IMR-90 (cell line): ENCODE data around the gene TSGA10. TPM values are rescaled to one million over a fixed set of nuclear protein-coding genes. Genes with fewer than 3 reads are reported as not detected.

Experiments
- ATAC-seq: fragments of 200-7000 bp; cut with Tn5 transposase; 2 replicates; pipeline ENCODE4 v1.9.1; 2020; ENCODE audit warnings: low read depth, mild to moderate bottlenecking, moderate library complexity
- BruUV-seq: library from RNA; stranded (reverse); fragments of 400-500 nt; replicated peaks from 2 replicates; lab custom pipeline; 2021; lab: Mats Ljungman, UMichigan
- CTCF ChIA-PET: fragments of 300-600 bp; formaldehyde crosslinking; extraction: SDS; loops from one replicate; lab custom pipeline; 2021; ENCODE audit warnings: antibody characterized with exemption; lab: Yijun Ruan, JAX
- POLR2A ChIA-PET: fragments of 300-600 bp; sonication (Branson Sonifier 250); formaldehyde crosslinking; loops from one replicate; lab custom pipeline; 2022; ENCODE audit warnings: antibody characterized with exemption; ENCODE audit not compliant: unreplicated experiment; lab: Charles Lee
- DNase-seq: peaks from one replicate; pipeline ENCODE4 v3.0.0; 2013
- H2AFZ ChIP-seq: replicated peaks from 2 replicates; pipeline ENCODE3; 2013; ENCODE audit warnings: low read length, mild to moderate bottlenecking; ENCODE audit not compliant: poor library complexity
- H2AK5ac ChIP-seq: 2 replicates; pipeline ENCODE4 v1.6.1; 2013; ENCODE audit warnings: low read depth, low read length, inconsistent platforms
- H2AK9ac ChIP-seq: replicated peaks from 2 replicates; pipeline ENCODE3; 2013; ENCODE audit warnings: mild to moderate bottlenecking, low read depth, low read length, moderate library complexity; ENCODE audit not compliant: poor library complexity
- H2BK120ac ChIP-seq: 2 replicates; pipeline ENCODE4 v1.6.1; 2013; ENCODE audit warnings: low read depth, low read length, inconsistent platforms
- H2BK15ac ChIP-seq: 3 replicates; pipeline ENCODE4 v1.6.1; 2013; ENCODE audit warnings: low read depth, low read length, inconsistent platforms
- H2BK20ac ChIP-seq: 2 replicates; pipeline ENCODE4 v1.6.1; 2013; ENCODE audit warnings: low read depth, mild to moderate bottlenecking, inconsistent platforms, low read length, moderate library complexity
- H2BK5ac ChIP-seq: 2 replicates; pipeline ENCODE4 v1.6.1; 2013; ENCODE audit warnings: mild to moderate bottlenecking, low read depth, low read length, inconsistent platforms; ENCODE audit not compliant: poor library complexity, severe bottlenecking
- H3K14ac ChIP-seq: replicated peaks from 2 replicates; pipeline ENCODE4 v1.6.1; 2013; ENCODE audit warnings: low read depth, low read length, inconsistent platforms
- H3K18ac ChIP-seq: 2 replicates; pipeline ENCODE4 v1.6.1; 2013; ENCODE audit warnings: low read depth, low read length, control low read depth
- H3K23ac ChIP-seq: 2 replicates; pipeline ENCODE4 v1.6.1; 2013; ENCODE audit warnings: low read depth, low read length, inconsistent platforms
- H3K27ac ChIP-seq: 2 replicates; pipeline ENCODE4 v1.5.1; 2013; ENCODE audit warnings: mild to moderate bottlenecking, control low read depth, low read length; ENCODE audit not compliant: insufficient read depth
- H3K27me3 ChIP-seq: 2 replicates; pipeline ENCODE4 v1.6.1; 2013; ENCODE audit warnings: low read length; ENCODE audit not compliant: control insufficient read depth, insufficient read depth
- H3K36me3 ChIP-seq: 2 replicates; pipeline ENCODE4 v1.6.1; 2013; ENCODE audit warnings: low read length, mixed read lengths; ENCODE audit not compliant: control insufficient read depth, insufficient read depth
- H3K4ac ChIP-seq: 2 replicates; pipeline ENCODE4 v1.6.1; 2013; ENCODE audit warnings: low read depth, low read length, inconsistent platforms
- H3K4me1 ChIP-seq: 2 replicates; pipeline ENCODE4 v1.6.1; 2013; ENCODE audit warnings: low read length, mixed read lengths; ENCODE audit not compliant: control insufficient read depth, insufficient read depth
- H3K4me2 ChIP-seq: 2 replicates; pipeline ENCODE4 v1.6.1; 2013; ENCODE audit warnings: low read depth, mild to moderate bottlenecking, control low read depth, low read length, moderate library complexity
- H3K4me3 ChIP-seq: 2 replicates; pipeline ENCODE4 v1.5.1; 2013; ENCODE audit warnings: low read depth, mild to moderate bottlenecking, control low read depth, low read length, moderate library complexity; ENCODE audit not compliant: insufficient read depth
- H3K56ac ChIP-seq: 2 replicates; pipeline ENCODE4 v1.6.1; 2013; ENCODE audit warnings: low read length, inconsistent platforms; ENCODE audit not compliant: insufficient read depth; ENCODE audit errors: extremely low read depth
- H3K79me1 ChIP-seq, 2 experiments: 2 replicates each; pipeline ENCODE4 v1.6.1; 2013; ENCODE audit warnings: low read length in 2 of 2, inconsistent platforms in 1 of 2, low read depth in 1 of 2
- H3K9ac ChIP-seq: 2 replicates; pipeline ENCODE4 v1.6.1; 2013; ENCODE audit warnings: low read depth, low read length, control low read depth
- H3K9me1 ChIP-seq: 2 replicates; pipeline ENCODE4 v1.6.1; 2013; ENCODE audit warnings: low read length, inconsistent platforms; ENCODE audit not compliant: insufficient read depth
- H3K9me3 ChIP-seq: 2 replicates; pipeline ENCODE4 v1.6.1; 2013; ENCODE audit warnings: low read length; ENCODE audit not compliant: control insufficient read depth, insufficient read depth
- H4K20me1 ChIP-seq: 2 replicates; pipeline ENCODE4 v1.6.1; 2013; ENCODE audit warnings: low read length, inconsistent platforms; ENCODE audit not compliant: insufficient read depth
- H4K5ac ChIP-seq: 2 replicates; pipeline ENCODE4 v1.6.1; 2013; ENCODE audit warnings: mild to moderate bottlenecking, low read depth, low read length, control low read depth
- H4K8ac ChIP-seq, 2 experiments: 2 replicates each; pipeline ENCODE4 v1.6.1; 2013; ENCODE audit warnings: low read depth in 2 of 2, low read length in 2 of 2, control low read depth in 1 of 2, inconsistent platforms in 1 of 2
- H4K91ac ChIP-seq: 2 replicates; pipeline ENCODE4 v1.6.1; 2013; ENCODE audit warnings: low read depth, low read length, inconsistent platforms; ENCODE audit not compliant: insufficient read depth
- BHLHE40 ChIP-seq: fragments of 150-350 bp; IDR thresholded peaks from 2 replicates; pipeline ENCODE4 v1.6.1; 2016; ENCODE audit warnings: mild to moderate bottlenecking, low read depth, low read length
- CEBPB ChIP-seq: IDR thresholded peaks from 2 replicates; pipeline ENCODE4 v1.6.1; 2012; ENCODE audit warnings: low read depth, low read length, improper control_type of control experiment
- CHD1 ChIP-seq: IDR thresholded peaks from 2 replicates; pipeline ENCODE4 v1.6.1; 2012; ENCODE audit warnings: low read depth, low read length, improper control_type of control experiment
- CTCF ChIP-seq: conservative IDR thresholded peaks from 2 replicates; pipeline ENCODE4 v1.5.1; 2012; ENCODE audit warnings: mild to moderate bottlenecking, low read depth, low read length, improper control_type of control experiment
- ELK1 ChIP-seq: fragments of 150-350 bp; IDR thresholded peaks from 2 replicates; pipeline ENCODE4 v1.6.1; 2016; ENCODE audit warnings: low read depth, mild to moderate bottlenecking, low read length, moderate library complexity, borderline replicate concordance
- FOS ChIP-seq: fragments of 150-350 bp; IDR thresholded peaks from 2 replicates; pipeline ENCODE4 v1.6.1; 2016; ENCODE audit warnings: low read depth, low read length
- MAFK ChIP-seq: IDR thresholded peaks from 2 replicates; pipeline ENCODE4 v1.6.1; 2012; ENCODE audit warnings: low read depth, low read length, improper control_type of control experiment
- MAZ ChIP-seq: IDR thresholded peaks from 2 replicates; pipeline ENCODE4 v1.6.1; 2012; ENCODE audit warnings: low read depth, mild to moderate bottlenecking, low read length, improper control_type of control experiment, moderate library complexity, borderline replicate concordance
- MXI1 ChIP-seq: IDR thresholded peaks from 2 replicates; pipeline ENCODE4 v1.6.1; 2012; ENCODE audit warnings: low read depth, mild to moderate bottlenecking, low read length, moderate library complexity, borderline replicate concordance
- NFE2L2 ChIP-seq: fragments of 150-350 bp; IDR thresholded peaks from 2 replicates; pipeline ENCODE4 v1.6.1; 2016; ENCODE audit warnings: low read depth, mild to moderate bottlenecking, low read length
- POLR2A ChIP-seq: IDR thresholded peaks from 2 replicates; pipeline ENCODE4 v1.6.1; 2012; ENCODE audit warnings: mild to moderate bottlenecking, low read depth, low read length
- RAD21 ChIP-seq: IDR thresholded peaks from 2 replicates; pipeline ENCODE4 v1.6.1; 2012; ENCODE audit warnings: low read length, improper control_type of control experiment
- RCOR1 ChIP-seq: IDR thresholded peaks from 2 replicates; pipeline ENCODE4 v1.6.1; 2012; ENCODE audit warnings: mild to moderate bottlenecking, low read length, improper control_type of control experiment; ENCODE audit not compliant: insufficient replicate concordance
- RFX5 ChIP-seq: IDR thresholded peaks from 2 replicates; pipeline ENCODE4 v1.8.0; 2012; ENCODE audit warnings: low read depth, mild to moderate bottlenecking, low read length, moderate library complexity
- SMC3 ChIP-seq: fragments of 150-350 bp; IDR thresholded peaks from 2 replicates; pipeline ENCODE4 v1.6.1; 2016; ENCODE audit warnings: low read depth, mild to moderate bottlenecking, antibody characterized with exemption, low read length, moderate library complexity
- WGBS, 2 experiments: methylation state at CpG; one replicate each; pipeline versions ENCODE4 v1.1.5 to v1.1.7; 2013; ENCODE audit warnings: missing lambda C conversion rate in 2 of 2; ENCODE audit not compliant: insufficient read length in 1 of 2; ENCODE audit errors: extremely low coverage in 2 of 2; 5-methylcytosine and 5-hydroxymethylcytosine counted together
- dilution Hi-C: fragments of 300-500 bp; cut with HindIII; formaldehyde crosslinking; loops from one replicate; pipeline ENCODE4 v1.14.3; 2018; ENCODE audit warnings: low sequenced_read_pairs; ENCODE audit not compliant: unreplicated experiment
- in situ Hi-C: fragments of 300-500 bp; cut with MboI; formaldehyde crosslinking; loops from 3 replicates; pipeline ENCODE4 v1.14.3; 2019; ENCODE audit warnings: low sequenced_read_pairs, inconsistent platforms, mixed read lengths
- intact Hi-C: fragments of 100-400 bp; cut with micrococcal nuclease; formaldehyde crosslinking; loops from 2 replicates; pipeline ENCODE4 v1.10.0; 2022
- polyA plus RNA-seq, 3 experiments: library from polyadenylated mRNA; depleted of rRNA; stranded (reverse); fragments of >200 nt; gene quantifications; 2 replicates each; pipeline ENCODE4 v1.2.3, GENCODE V29; 2012; ENCODE audit warnings: low replicate concordance in 1 of 3
- total RNA-seq: library from RNA; depleted of rRNA; stranded (reverse); fragments of >200 nt; gene quantifications from 2 replicates; pipeline ENCODE4 v1.2.3, GENCODE V29; 2012
- TF ChIP-seq, protein P1 (sequence below): fragments of 150-350 bp; IDR thresholded peaks from 2 replicates; pipeline ENCODE4 v1.6.1; 2017; ENCODE audit warnings: mild to moderate bottlenecking, antibody characterized with exemption, low read length, low read depth

The TSGA10 gene
- total and polyA plus RNA-seq, 2 of the 4 experiments (the other 2 are of a cell fraction): 0.32 to 0.54 TPM

- H4K91ac ChIP-seq: no peak overlapping the region
- H4K8ac ChIP-seq: no peak overlapping the region
- ChIA-PET CTCF (no interaction called here), POLR2A (no interaction called here)
- no peak overlapping the region for H4K5ac ChIP-seq
- no peak overlapping the region for H2BK20ac ChIP-seq
- no peak overlapping the region for H3K9ac ChIP-seq
- no peak for ATAC-seq
- no peak overlapping the region for H3K23ac ChIP-seq
- no peak overlapping the region for H2BK5ac ChIP-seq
- no peak for TF ChIP-seq NFE2L2
- TF ChIP-seq RFX5: no peak
- no peak for TF ChIP-seq CHD1
- TF ChIP-seq, protein P1, sequence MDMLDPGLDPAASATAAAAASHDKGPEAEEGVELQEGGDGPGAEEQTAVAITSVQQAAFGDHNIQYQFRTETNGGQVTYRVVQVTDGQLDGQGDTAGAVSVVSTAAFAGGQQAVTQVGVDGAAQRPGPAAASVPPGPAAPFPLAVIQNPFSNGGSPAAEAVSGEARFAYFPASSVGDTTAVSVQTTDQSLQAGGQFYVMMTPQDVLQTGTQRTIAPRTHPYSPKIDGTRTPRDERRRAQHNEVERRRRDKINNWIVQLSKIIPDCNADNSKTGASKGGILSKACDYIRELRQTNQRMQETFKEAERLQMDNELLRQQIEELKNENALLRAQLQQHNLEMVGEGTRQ: no peak
- no peak for TF ChIP-seq RCOR1
- TF ChIP-seq CEBPB: no peak
- no peak for TF ChIP-seq MAZ
- no peak for TF ChIP-seq BHLHE40
- no peak for TF ChIP-seq MXI1
- TF ChIP-seq MAFK: no peak
- no peak for TF ChIP-seq ELK1
- no peak for TF ChIP-seq RAD21
- no peak for TF ChIP-seq CTCF
- no peak for TF ChIP-seq FOS
- TF ChIP-seq POLR2A: no peak
- no peak for TF ChIP-seq SMC3
- no peak overlapping the region for H3K4ac ChIP-seq
- no peaks in the 10 kb centered on the region for H4K20me1 ChIP-seq
- H2BK120ac ChIP-seq: no peak overlapping the region
- WGBS, 2 experiments: no CpG with 5 or more reads among the region's 4 CpGs
- no peak overlapping the region for H2BK15ac ChIP-seq
- no peak overlapping the region for H2AK9ac ChIP-seq
- no peaks in the 10 kb centered on the region for H3K9me1 ChIP-seq
- in situ Hi-C loops: no loop called here
- H3K36me3 ChIP-seq: no peaks in the 10 kb centered on the region
- H3K56ac ChIP-seq: no peak overlapping the region
- H3K27me3 ChIP-seq: peaks cover 11% of the 10 kb centered on the region; the same call in 1 of the 2 replicates
- intact Hi-C loops: no loop called here
- no peak overlapping the region for H3K27ac ChIP-seq
- no peaks in the 10 kb centered on the region for H3K4me1 ChIP-seq
- H3K4me3 ChIP-seq: no peak overlapping the region
- dilution Hi-C loops: no loop called here
- H3K18ac ChIP-seq: no peak overlapping the region
- H3K79me1 ChIP-seq: no peaks in the 10 kb centered on the region
- H2AFZ ChIP-seq: no peak overlapping the region
- H3K9me3 ChIP-seq: no peaks in the 10 kb centered on the region
- no peak overlapping the region for H2AK5ac ChIP-seq
- no TSS peak for BruUV-seq
- no peak for DNase-seq
- no peak overlapping the region for H3K14ac ChIP-seq
- no peak overlapping the region for H3K4me2 ChIP-seq
These were observed 72.9 kb downstream of the TSGA10 start for GRCh38 chr2:99081891-99082290.
